ENCODE data around the gene DCUN1D3.

Gene DCUN1D3

DNA sequence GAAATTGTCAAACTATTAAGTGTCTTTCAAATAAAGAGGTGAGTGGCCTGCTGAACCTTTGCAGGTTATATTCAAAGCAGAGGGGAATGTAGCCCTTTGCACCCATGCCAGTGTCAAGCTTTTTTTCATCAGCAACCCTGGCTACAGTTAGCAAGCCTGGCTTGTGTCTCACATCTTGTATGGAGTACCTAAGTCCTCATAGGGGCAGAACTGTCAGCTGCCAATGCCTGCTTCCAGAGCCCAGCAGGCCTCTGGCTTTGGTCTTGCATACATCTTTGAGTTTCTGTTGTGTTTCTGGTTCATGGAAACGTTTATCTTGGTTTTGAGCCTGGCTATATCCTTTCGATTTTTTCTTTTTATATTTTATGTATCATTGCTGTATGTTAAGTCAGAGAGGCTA lies 67.1 kb downstream of the DCUN1D3 start:
- Histone ChIP-seq H3K9me3 (ENCODE audit: control insufficient read depth, low read length) (no peaks in the 10 kb centered on the region), H3K27me3 (ENCODE audit: control insufficient read depth, insufficient read depth, low read length, poor library complexity, severe bottlenecking) (no peaks in the 10 kb centered on the region)

DNA sequence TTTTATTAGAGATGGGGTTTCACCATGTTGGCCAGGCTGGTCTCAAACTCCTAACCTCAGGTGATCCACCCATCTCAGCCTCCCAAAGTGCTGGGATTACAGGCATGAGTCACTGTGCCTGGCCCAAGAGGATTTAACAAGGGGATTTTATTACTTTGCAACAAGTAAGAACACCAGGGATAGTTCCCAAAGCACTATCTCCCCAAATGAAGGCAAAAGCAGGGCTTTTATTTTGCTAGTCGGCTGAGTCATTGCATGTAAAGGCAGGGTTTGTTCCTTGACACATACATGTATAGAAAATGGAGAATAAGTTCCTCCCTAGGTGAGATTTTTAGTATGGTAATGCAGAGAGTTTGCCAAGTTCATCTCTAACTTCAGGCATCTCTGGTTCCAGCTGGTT lies 69.8 kb downstream of the DCUN1D3 start:
- H3K27ac ChIP-seq (ENCODE audit: insufficient read depth, low read depth, low read length, poor library complexity, severe bottlenecking) = no peak overlapping the region
- 95 to 100% methylated on average over 1 of the region's 1 CpG for WGBS, 2 experiments
- no peaks in the 10 kb centered on the region for H3K27me3 ChIP-seq (ENCODE audit: control insufficient read depth, insufficient read depth, low read length, poor library complexity, severe bottlenecking)
- no peaks in the 10 kb centered on the region for H3K9me3 ChIP-seq (ENCODE audit: control insufficient read depth, low read length)
- peaks cover 9% of the 10 kb centered on the region for H3K36me3 ChIP-seq (ENCODE audit: control insufficient read depth, insufficient read depth, low read length)
- H3K4me3 ChIP-seq (ENCODE audit: insufficient read depth, low read depth, low read length) = no peak overlapping the region
- no peaks in the 10 kb centered on the region for H3K4me1 ChIP-seq (ENCODE audit: control insufficient read depth, insufficient read depth, low read length)

More for the DNA sequence above, 67.1 kb downstream of the DCUN1D3 start:
- Histone ChIP-seq H3K27ac (ENCODE audit: insufficient read depth, low read depth, low read length, poor library complexity, severe bottlenecking) (no peak overlapping the region), H3K36me3 (ENCODE audit: control insufficient read depth, insufficient read depth, low read length) (peaks cover 15% of the 10 kb centered on the region), H3K4me1 (ENCODE audit: control insufficient read depth, insufficient read depth, low read length) (no peaks in the 10 kb centered on the region), H3K4me3 (ENCODE audit: insufficient read depth, low read depth, low read length) (no peak overlapping the region)
- WGBS, 2 experiments = 77% methylated on average over 1 of the region's 2 CpGs; no CpG with 5 or more reads in 1 of the 2 experiments

DNA sequence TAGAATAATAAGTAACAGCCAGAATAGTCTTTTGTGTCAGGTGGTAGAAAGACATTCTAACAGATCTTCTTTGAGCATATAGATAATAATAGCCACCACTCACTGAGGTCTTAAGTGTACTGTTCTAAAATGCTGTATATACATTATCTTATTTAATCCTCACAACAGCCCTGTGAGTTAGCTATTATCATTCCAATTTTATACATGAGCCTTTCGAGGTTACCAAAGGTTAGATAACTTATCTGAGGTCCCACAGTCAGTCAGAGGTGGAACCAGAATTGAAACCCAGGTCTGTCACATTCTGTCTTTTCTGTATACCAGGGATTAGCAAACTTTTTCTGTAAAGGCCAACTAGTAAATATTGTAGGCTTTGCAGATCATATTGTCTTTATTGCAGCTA lies 70.6 kb downstream of the DCUN1D3 start:
- H3K9me3 ChIP-seq (ENCODE audit: control insufficient read depth, low read length) = no peaks in the 10 kb centered on the region
- no peak overlapping the region for H3K4me3 ChIP-seq (ENCODE audit: insufficient read depth, low read depth, low read length)
- no peaks in the 10 kb centered on the region for H3K27me3 ChIP-seq (ENCODE audit: control insufficient read depth, insufficient read depth, low read length, poor library complexity, severe bottlenecking)
- 93 to 95% methylated on average over 1 of the region's 1 CpG for WGBS, 2 experiments
- no peak overlapping the region for H3K27ac ChIP-seq (ENCODE audit: insufficient read depth, low read depth, low read length, poor library complexity, severe bottlenecking)
- H3K4me1 ChIP-seq (ENCODE audit: control insufficient read depth, insufficient read depth, low read length) = no peaks in the 10 kb centered on the region
- H3K36me3 ChIP-seq (ENCODE audit: control insufficient read depth, insufficient read depth, low read length) = peaks cover 9% of the 10 kb centered on the region

DNA sequence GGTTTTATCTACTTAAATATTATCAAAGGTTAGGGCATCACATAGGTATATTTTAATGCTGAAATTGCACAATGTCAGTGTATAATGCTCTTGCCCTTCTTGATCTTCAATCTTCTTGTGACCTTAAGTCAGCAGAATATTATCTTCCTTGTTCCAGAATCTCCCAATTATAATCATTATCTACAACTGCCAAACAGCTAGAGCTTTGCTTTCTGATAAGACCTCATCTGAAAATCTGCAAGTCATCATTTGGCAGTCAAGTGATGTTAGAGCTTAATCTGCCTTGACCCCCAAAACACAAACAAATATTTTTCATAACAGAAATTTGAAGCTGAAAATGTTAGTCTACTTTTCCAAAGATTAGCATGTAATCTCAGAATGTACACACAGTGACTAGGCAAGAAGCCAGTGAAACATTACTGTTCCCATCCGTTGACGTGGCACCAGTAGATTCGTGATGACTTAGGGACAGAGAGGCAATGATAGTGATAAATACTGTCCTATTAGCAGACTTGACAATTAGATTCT lies 74.1 kb downstream of the DCUN1D3 start:
- H3K9me3 ChIP-seq (ENCODE audit: control insufficient read depth, low read length) = no peaks in the 10 kb centered on the region
- no peak overlapping the region for H3K27ac ChIP-seq (ENCODE audit: insufficient read depth, low read depth, low read length, poor library complexity, severe bottlenecking)
- no peak overlapping the region for H3K4me3 ChIP-seq (ENCODE audit: insufficient read depth, low read depth, low read length)
- 94 to 99% methylated on average over 3 of the region's 3 CpGs for WGBS, 2 experiments
- H3K27me3 ChIP-seq (ENCODE audit: control insufficient read depth, insufficient read depth, low read length, poor library complexity, severe bottlenecking) = no peaks in the 10 kb centered on the region
- H3K36me3 ChIP-seq (ENCODE audit: control insufficient read depth, insufficient read depth, low read length) = peaks cover 17% of the 10 kb centered on the region
- no peaks in the 10 kb centered on the region for H3K4me1 ChIP-seq (ENCODE audit: control insufficient read depth, insufficient read depth, low read length)

DNA sequence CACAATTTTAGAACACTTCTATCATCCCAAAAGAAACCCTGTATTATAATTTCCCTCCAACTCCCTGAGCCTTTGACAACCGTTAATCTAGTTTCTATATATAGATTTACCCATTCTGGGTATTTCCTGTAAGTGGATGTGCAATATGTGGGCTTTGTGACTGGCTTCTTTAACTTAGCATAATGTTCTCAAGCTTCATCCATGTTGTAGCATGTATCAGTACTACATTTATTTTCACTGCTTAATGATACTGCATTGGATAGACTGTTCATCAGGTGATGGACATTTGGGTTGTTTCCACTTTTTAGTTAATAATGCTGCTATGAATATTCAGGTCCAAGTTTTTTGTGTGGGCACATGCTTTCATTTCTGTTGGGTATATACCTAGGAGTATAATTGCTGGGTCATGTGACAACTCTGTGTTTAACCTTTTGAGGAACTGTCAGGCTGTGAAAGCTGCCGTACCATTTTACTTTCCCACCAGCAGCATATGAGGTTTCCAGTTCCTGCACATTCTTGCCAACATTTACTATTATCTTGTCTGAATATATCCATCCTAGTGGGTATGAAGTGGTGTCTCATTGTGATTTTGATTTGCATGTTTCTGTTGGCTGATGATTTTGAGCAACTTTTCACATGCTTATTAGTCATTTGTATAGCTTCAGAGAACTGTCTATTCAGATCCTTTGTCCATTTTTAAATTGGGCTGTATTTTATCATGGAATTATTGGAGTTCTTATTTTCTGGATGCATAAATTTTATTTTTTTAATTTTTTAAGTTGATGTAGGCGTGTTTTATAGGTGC lies 77.4 kb downstream of the DCUN1D3 start:
- H3K9me3 ChIP-seq (ENCODE audit: control insufficient read depth, low read length) = no peaks in the 10 kb centered on the region
- whole genome bisulfite sequencing, 2 experiments = 87 to 93% methylated on average over 2 to 3 of the region's 3 CpGs
- H3K27me3 ChIP-seq (ENCODE audit: control insufficient read depth, insufficient read depth, low read length, poor library complexity, severe bottlenecking) = no peaks in the 10 kb centered on the region

DNA sequence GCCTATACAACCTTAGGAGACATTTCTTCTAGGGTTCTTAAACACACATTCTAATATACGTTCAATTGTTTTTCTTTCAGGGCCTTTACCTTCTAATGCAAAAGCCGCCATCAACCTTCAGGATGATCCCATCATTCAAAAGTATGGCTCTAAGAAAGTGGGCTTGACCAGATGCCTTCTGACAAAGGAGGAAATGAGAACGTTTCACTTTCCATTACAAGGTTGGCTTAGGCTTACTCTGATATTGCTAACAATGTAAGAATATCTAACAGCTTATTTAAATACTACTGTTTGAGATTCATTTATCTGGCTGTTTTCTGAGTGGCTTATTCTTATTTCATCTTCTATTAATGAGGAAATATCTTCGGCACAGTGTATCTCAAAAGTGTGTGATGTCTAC lies 78.5 kb downstream of the DCUN1D3 start:
- no peak overlapping the region for H3K4me3 ChIP-seq (ENCODE audit: insufficient read depth, low read depth, low read length)
- H3K36me3 ChIP-seq (ENCODE audit: control insufficient read depth, insufficient read depth, low read length) = peaks cover 8% of the 10 kb centered on the region
- H3K9me3 ChIP-seq (ENCODE audit: control insufficient read depth, low read length) = no peaks in the 10 kb centered on the region
- no peak overlapping the region for H3K27ac ChIP-seq (ENCODE audit: insufficient read depth, low read depth, low read length, poor library complexity, severe bottlenecking)
- no peaks in the 10 kb centered on the region for H3K4me1 ChIP-seq (ENCODE audit: control insufficient read depth, insufficient read depth, low read length)
- H3K27me3 ChIP-seq (ENCODE audit: control insufficient read depth, insufficient read depth, low read length, poor library complexity, severe bottlenecking) = no peaks in the 10 kb centered on the region
- 89 to 97% methylated on average over 2 to 4 of the region's 4 CpGs for WGBS, 2 experiments

More for the DNA sequence above, 77.4 kb downstream of the DCUN1D3 start:
- Histone ChIP-seq H3K4me1 (ENCODE audit: control insufficient read depth, insufficient read depth, low read length) (no peaks in the 10 kb centered on the region), H3K36me3 (ENCODE audit: control insufficient read depth, insufficient read depth, low read length) (peaks cover 15% of the 10 kb centered on the region), H3K4me3 (ENCODE audit: insufficient read depth, low read depth, low read length) (no peak overlapping the region), H3K27ac (ENCODE audit: insufficient read depth, low read depth, low read length, poor library complexity, severe bottlenecking) (no peak overlapping the region)

DNA sequence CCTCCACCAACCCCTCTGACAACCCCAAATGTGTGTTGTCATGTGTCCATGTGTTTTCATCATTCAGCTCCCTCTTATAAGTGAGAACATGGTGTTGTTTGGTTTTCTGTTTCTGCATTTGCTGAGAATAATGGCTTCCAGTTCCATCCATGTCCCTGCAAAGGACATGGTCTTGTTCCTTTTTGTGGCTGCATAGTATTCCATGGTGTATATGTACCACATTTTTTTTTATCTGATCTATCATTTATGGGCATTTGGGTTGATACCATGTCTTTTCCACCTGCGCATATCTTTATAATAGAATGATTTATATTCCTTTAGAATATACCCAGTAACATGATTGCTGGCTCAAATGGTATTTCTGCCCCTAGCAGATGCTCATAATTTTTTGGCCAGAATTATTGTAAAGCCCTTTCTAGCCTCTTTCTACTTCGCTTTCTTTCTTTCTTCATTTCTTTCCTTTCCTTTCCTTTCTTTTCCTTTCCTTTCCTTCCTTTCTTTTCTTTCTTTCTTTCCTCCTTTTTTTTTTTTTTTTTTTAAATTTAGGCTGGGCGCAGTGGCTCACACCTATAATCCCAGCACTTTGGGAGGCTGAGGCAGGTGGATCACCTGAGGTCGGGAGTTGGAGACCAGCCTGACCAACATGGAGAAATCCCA lies 81.1 kb downstream of the DCUN1D3 start:
- Histone ChIP-seq H3K27ac (ENCODE audit: insufficient read depth, low read depth, low read length, poor library complexity, severe bottlenecking) (no peak overlapping the region), H3K4me1 (ENCODE audit: control insufficient read depth, insufficient read depth, low read length) (no peaks in the 10 kb centered on the region), H3K27me3 (ENCODE audit: control insufficient read depth, insufficient read depth, low read length, poor library complexity, severe bottlenecking) (no peaks in the 10 kb centered on the region), H3K36me3 (ENCODE audit: control insufficient read depth, insufficient read depth, low read length) (peaks cover 8% of the 10 kb centered on the region), H3K4me3 (ENCODE audit: insufficient read depth, low read depth, low read length) (no peak overlapping the region), H3K9me3 (ENCODE audit: control insufficient read depth, low read length) (no peaks in the 10 kb centered on the region)
- 93 to 95% methylated on average over 1 to 4 of the region's 4 CpGs for WGBS, 2 experiments

DNA sequence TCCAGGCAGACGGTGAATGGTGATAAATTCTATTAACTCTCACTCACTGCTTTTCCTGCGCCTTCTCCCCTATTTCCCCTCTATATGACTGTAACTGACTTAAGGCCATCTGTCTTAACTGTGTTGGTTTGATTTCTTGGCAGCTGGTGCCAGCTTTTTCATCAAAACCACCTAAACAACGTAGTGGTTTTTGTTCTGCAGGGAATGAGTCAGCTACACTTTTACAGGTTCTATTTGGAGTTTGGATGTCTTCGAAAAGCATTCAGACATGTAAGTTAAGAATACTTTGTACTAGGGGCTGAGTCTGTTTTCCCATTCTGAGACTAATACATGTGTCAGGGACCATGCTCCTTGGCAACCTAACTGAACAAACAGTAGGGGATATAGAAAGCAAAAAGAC lies 85.4 kb downstream of the DCUN1D3 start:
- H3K4me1 ChIP-seq (ENCODE audit: control insufficient read depth, insufficient read depth, low read length) = no peaks in the 10 kb centered on the region
- no peak overlapping the region for H3K4me3 ChIP-seq (ENCODE audit: insufficient read depth, low read depth, low read length)
- H3K27ac ChIP-seq (ENCODE audit: insufficient read depth, low read depth, low read length, poor library complexity, severe bottlenecking) = no peak overlapping the region
- no peaks in the 10 kb centered on the region for H3K9me3 ChIP-seq (ENCODE audit: control insufficient read depth, low read length)
- H3K27me3 ChIP-seq (ENCODE audit: control insufficient read depth, insufficient read depth, low read length, poor library complexity, severe bottlenecking) = no peaks in the 10 kb centered on the region
- H3K36me3 ChIP-seq (ENCODE audit: control insufficient read depth, insufficient read depth, low read length) = no peaks in the 10 kb centered on the region
- WGBS, 2 experiments = 95% methylated on average over 4 of the region's 4 CpGs

DNA sequence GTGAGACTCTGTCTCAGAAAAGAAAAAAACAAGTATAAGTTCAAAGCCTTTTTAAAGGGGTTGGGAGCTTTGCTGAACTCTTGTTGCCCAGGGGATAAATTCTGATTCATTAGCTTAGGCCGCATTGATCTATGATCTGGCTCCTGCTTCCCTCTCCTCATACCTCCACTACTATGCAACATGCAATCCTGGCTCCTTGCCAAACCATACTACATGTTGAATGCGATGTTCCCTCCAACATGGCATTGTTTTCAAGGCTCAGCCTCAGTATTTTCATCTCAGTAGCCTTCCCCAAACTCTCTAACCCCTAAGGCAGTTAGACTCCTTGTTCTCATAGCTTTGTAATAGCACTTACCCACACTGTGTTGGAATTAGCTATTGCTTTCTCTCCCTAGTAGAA lies 87.6 kb downstream of the DCUN1D3 start:
- Histone ChIP-seq H3K27me3 (ENCODE audit: control insufficient read depth, insufficient read depth, low read length, poor library complexity, severe bottlenecking) (no peaks in the 10 kb centered on the region), H3K9me3 (ENCODE audit: control insufficient read depth, low read length) (no peaks in the 10 kb centered on the region), H3K36me3 (ENCODE audit: control insufficient read depth, insufficient read depth, low read length) (no peaks in the 10 kb centered on the region), H3K4me3 (ENCODE audit: insufficient read depth, low read depth, low read length) (no peak overlapping the region), H3K4me1 (ENCODE audit: control insufficient read depth, insufficient read depth, low read length) (no peaks in the 10 kb centered on the region), H3K27ac (ENCODE audit: insufficient read depth, low read depth, low read length, poor library complexity, severe bottlenecking) (no peak overlapping the region)
- 89 to 93% methylated on average over 2 of the region's 2 CpGs for WGBS, 2 experiments

DNA sequence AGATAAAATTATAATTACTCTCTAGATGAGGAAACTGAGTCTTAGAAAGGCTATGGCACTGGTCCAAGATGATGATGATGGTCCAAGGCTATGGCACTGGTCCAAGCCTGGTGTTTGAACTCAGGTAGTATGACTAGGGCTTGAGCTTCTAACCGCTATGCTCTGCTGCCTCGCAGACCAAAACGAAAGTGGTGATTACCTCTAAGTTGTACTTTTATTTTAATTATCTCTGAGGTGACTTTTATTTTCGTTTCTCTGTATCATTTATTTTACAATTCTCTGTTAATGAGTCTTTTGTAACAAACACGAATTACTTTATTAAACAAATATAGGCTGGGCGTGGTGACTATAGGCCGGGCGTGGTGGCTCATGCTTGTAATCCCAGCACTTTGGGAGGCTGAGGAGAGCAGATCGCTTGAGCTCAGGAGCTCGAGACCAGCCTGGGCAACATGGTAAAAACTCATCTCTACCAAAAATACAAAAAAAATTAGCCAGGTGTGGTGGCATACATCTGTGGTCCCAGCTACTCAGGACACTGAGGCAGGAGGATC lies 88.2 kb downstream of the DCUN1D3 start:
- no peaks in the 10 kb centered on the region for H3K9me3 ChIP-seq (ENCODE audit: control insufficient read depth, low read length)
- no peak overlapping the region for H3K27ac ChIP-seq (ENCODE audit: insufficient read depth, low read depth, low read length, poor library complexity, severe bottlenecking)
- H3K4me1 ChIP-seq (ENCODE audit: control insufficient read depth, insufficient read depth, low read length) = no peaks in the 10 kb centered on the region
- WGBS, 2 experiments = 82 to 92% methylated on average over 7 to 10 of the region's 10 CpGs
- H3K36me3 ChIP-seq (ENCODE audit: control insufficient read depth, insufficient read depth, low read length) = no peaks in the 10 kb centered on the region
- H3K27me3 ChIP-seq (ENCODE audit: control insufficient read depth, insufficient read depth, low read length, poor library complexity, severe bottlenecking) = no peaks in the 10 kb centered on the region
- H3K4me3 ChIP-seq (ENCODE audit: insufficient read depth, low read depth, low read length) = no peak overlapping the region
